ENCODE measurements around the gene RGS3.
A peak's percentile ranks its signal among the peaks of the same experiment; 100 is the strongest.

The RGS3 gene

GRCh38 chr9:113449376-113449775 is 14.2 kb upstream of the RGS3 start:
- no peak overlapping the region for H2AFZ ChIP-seq (ENCODE audit: low read depth, low read length)
- H3K36me3 ChIP-seq (ENCODE audit: insufficient read depth, low read length), result no peaks in the 10 kb centered on the region
- H3K27me3 ChIP-seq (ENCODE audit: insufficient read depth, low read length), result no peaks in the 10 kb centered on the region
- H3K4me3 ChIP-seq (ENCODE audit: low read length), result no peak overlapping the region
- no peaks in the 10 kb centered on the region for H3K9me3 ChIP-seq (ENCODE audit: low read length)
- H3K4me1 ChIP-seq (ENCODE audit: insufficient read depth, low read length), result peaks cover 2% of the 10 kb centered on the region

GRCh38 chr9:113452113-113452605 is 11.4 kb upstream of the RGS3 start:
- H2AFZ ChIP-seq (ENCODE audit: low read depth, low read length), result no peak overlapping the region
- peaks cover 15% of the 10 kb centered on the region for H3K4me1 ChIP-seq (ENCODE audit: insufficient read depth, low read length)

GRCh38 chr9:113454914-113455761 is 8.4 kb upstream of the RGS3 start:
- Histone ChIP-seq H3K9me3 (ENCODE audit: low read length) (no peaks in the 10 kb centered on the region), H3K4me3 (ENCODE audit: low read length) (no peak overlapping the region), H2AFZ (ENCODE audit: low read depth, low read length) (peak overlapping the region; percentile 5), H3K36me3 (ENCODE audit: insufficient read depth, low read length) (no peaks in the 10 kb centered on the region), H3K4me1 (ENCODE audit: insufficient read depth, low read length) (peaks cover 15% of the 10 kb centered on the region), H3K27me3 (ENCODE audit: insufficient read depth, low read length) (no peaks in the 10 kb centered on the region)

More at GRCh38 chr9:113452113-113452605, 11.4 kb upstream of the RGS3 start:
- Histone ChIP-seq H3K4me3 (ENCODE audit: low read length) (no peak overlapping the region), H3K27me3 (ENCODE audit: insufficient read depth, low read length) (no peaks in the 10 kb centered on the region), H3K36me3 (ENCODE audit: insufficient read depth, low read length) (no peaks in the 10 kb centered on the region), H3K9me3 (ENCODE audit: low read length) (no peaks in the 10 kb centered on the region)

GRCh38 chr9:113456235-113456634 is 7.3 kb upstream of the RGS3 start:
- Histone ChIP-seq H3K36me3 (ENCODE audit: insufficient read depth, low read length) (no peaks in the 10 kb centered on the region), H2AFZ (ENCODE audit: low read depth, low read length) (no peak overlapping the region), H3K4me3 (ENCODE audit: low read length) (no peak overlapping the region), H3K9me3 (ENCODE audit: low read length) (no peaks in the 10 kb centered on the region), H3K27me3 (ENCODE audit: insufficient read depth, low read length) (no peaks in the 10 kb centered on the region), H3K4me1 (ENCODE audit: insufficient read depth, low read length) (peaks cover 15% of the 10 kb centered on the region)

- Histone ChIP-seq H2AFZ (ENCODE audit: low read depth, low read length) (no peak overlapping the region), H3K4me1 (ENCODE audit: insufficient read depth, low read length) (peaks cover 3% of the 10 kb centered on the region), H3K36me3 (ENCODE audit: insufficient read depth, low read length) (no peaks in the 10 kb centered on the region), H3K27me3 (ENCODE audit: insufficient read depth, low read length) (no peaks in the 10 kb centered on the region), H3K4me3 (ENCODE audit: low read length) (no peak overlapping the region), H3K9me3 (ENCODE audit: low read length) (no peaks in the 10 kb centered on the region)
These were observed 2.2 kb upstream of the RGS3 start for GRCh38 chr9:113461285-113461684.

- H3K4me1 ChIP-seq (ENCODE audit: insufficient read depth, low read length), result no peaks in the 10 kb centered on the region
- H3K27me3 ChIP-seq (ENCODE audit: insufficient read depth, low read length), result no peaks in the 10 kb centered on the region
- H3K36me3 ChIP-seq (ENCODE audit: insufficient read depth, low read length), result no peaks in the 10 kb centered on the region
- no peak overlapping the region for H2AFZ ChIP-seq (ENCODE audit: low read depth, low read length)
- no peaks in the 10 kb centered on the region for H3K9me3 ChIP-seq (ENCODE audit: low read length)
- no peak overlapping the region for H3K4me3 ChIP-seq (ENCODE audit: low read length)
These were observed 1.6 kb upstream of the RGS3 start for GRCh38 chr9:113461943-113462342.

GRCh38 chr9:113462781-113463286 is 693 bp upstream of the RGS3 start:
- Histone ChIP-seq H3K36me3 (ENCODE audit: insufficient read depth, low read length) (no peaks in the 10 kb centered on the region), H3K27me3 (ENCODE audit: insufficient read depth, low read length) (no peaks in the 10 kb centered on the region), H3K4me3 (ENCODE audit: low read length) (no peak overlapping the region), H2AFZ (ENCODE audit: low read depth, low read length) (no peak overlapping the region), H3K9me3 (ENCODE audit: low read length) (no peaks in the 10 kb centered on the region), H3K4me1 (ENCODE audit: insufficient read depth, low read length) (no peaks in the 10 kb centered on the region)

GRCh38 chr9:113464286-113464660 is 746 bp downstream of the RGS3 start:
- H3K4me1 ChIP-seq (ENCODE audit: insufficient read depth, low read length), result peaks cover 7% of the 10 kb centered on the region
- H3K27me3 ChIP-seq (ENCODE audit: insufficient read depth, low read length), result no peaks in the 10 kb centered on the region
- no peaks in the 10 kb centered on the region for H3K36me3 ChIP-seq (ENCODE audit: insufficient read depth, low read length)
- no peak overlapping the region for H3K4me3 ChIP-seq (ENCODE audit: low read length)
- H3K9me3 ChIP-seq (ENCODE audit: low read length), result no peaks in the 10 kb centered on the region
- no peak overlapping the region for H2AFZ ChIP-seq (ENCODE audit: low read depth, low read length)

GRCh38 chr9:113465599-113466140 is 2.1 kb downstream of the RGS3 start:
- Histone ChIP-seq H3K9me3 (ENCODE audit: low read length) (no peaks in the 10 kb centered on the region), H3K27me3 (ENCODE audit: insufficient read depth, low read length) (no peaks in the 10 kb centered on the region), H3K4me1 (ENCODE audit: insufficient read depth, low read length) (peaks cover 7% of the 10 kb centered on the region), H3K4me3 (ENCODE audit: low read length) (no peak overlapping the region), H2AFZ (ENCODE audit: low read depth, low read length) (no peak overlapping the region), H3K36me3 (ENCODE audit: insufficient read depth, low read length) (no peaks in the 10 kb centered on the region)

GRCh38 chr9:113467183-113467582 is 3.7 kb downstream of the RGS3 start:
- no peaks in the 10 kb centered on the region for H3K9me3 ChIP-seq (ENCODE audit: low read length)
- H3K27me3 ChIP-seq (ENCODE audit: insufficient read depth, low read length), result no peaks in the 10 kb centered on the region
- peaks cover 7% of the 10 kb centered on the region for H3K4me1 ChIP-seq (ENCODE audit: insufficient read depth, low read length)
- H2AFZ ChIP-seq (ENCODE audit: low read depth, low read length), result no peak overlapping the region
- no peak overlapping the region for H3K4me3 ChIP-seq (ENCODE audit: low read length)
- no peaks in the 10 kb centered on the region for H3K36me3 ChIP-seq (ENCODE audit: insufficient read depth, low read length)

- H2AFZ ChIP-seq (ENCODE audit: low read depth, low read length), result peak overlapping the region; percentile 13
- H3K4me1 ChIP-seq (ENCODE audit: insufficient read depth, low read length), result peaks cover 7% of the 10 kb centered on the region
These were observed 5.4 kb downstream of the RGS3 start for GRCh38 chr9:113468716-113469448.

GRCh38 chr9:113471143-113471542 is 7.6 kb downstream of the RGS3 start:
- Histone ChIP-seq H2AFZ (ENCODE audit: low read depth, low read length) (no peak overlapping the region), H3K27me3 (ENCODE audit: insufficient read depth, low read length) (no peaks in the 10 kb centered on the region), H3K4me3 (ENCODE audit: low read length) (no peak overlapping the region), H3K9me3 (ENCODE audit: low read length) (no peaks in the 10 kb centered on the region), H3K36me3 (ENCODE audit: insufficient read depth, low read length) (no peaks in the 10 kb centered on the region), H3K4me1 (ENCODE audit: insufficient read depth, low read length) (peaks cover 7% of the 10 kb centered on the region)

More at GRCh38 chr9:113468716-113469448, 5.4 kb downstream of the RGS3 start:
- no peak overlapping the region for H3K4me3 ChIP-seq (ENCODE audit: low read length)
- no peaks in the 10 kb centered on the region for H3K27me3 ChIP-seq (ENCODE audit: insufficient read depth, low read length)
- no peaks in the 10 kb centered on the region for H3K36me3 ChIP-seq (ENCODE audit: insufficient read depth, low read length)
- no peaks in the 10 kb centered on the region for H3K9me3 ChIP-seq (ENCODE audit: low read length)

GRCh38 chr9:113471566-113471965 is 8.0 kb downstream of the RGS3 start:
- peaks cover 7% of the 10 kb centered on the region for H3K4me1 ChIP-seq (ENCODE audit: insufficient read depth, low read length)
- no peaks in the 10 kb centered on the region for H3K27me3 ChIP-seq (ENCODE audit: insufficient read depth, low read length)
- no peak overlapping the region for H2AFZ ChIP-seq (ENCODE audit: low read depth, low read length)
- H3K4me3 ChIP-seq (ENCODE audit: low read length), result no peak overlapping the region
- no peaks in the 10 kb centered on the region for H3K36me3 ChIP-seq (ENCODE audit: insufficient read depth, low read length)
- no peaks in the 10 kb centered on the region for H3K9me3 ChIP-seq (ENCODE audit: low read length)

All from neuron (in vitro differentiated cells).